MM.1S (cell line): ENCODE results near the gene CASKIN1.

Experiments used
- DNase-seq: peaks from one replicate; pipeline ENCODE4 v3.0.0-alpha.2; 2015
- H2AFZ ChIP-seq: fragments of 300-600 bp; sonication (generic); 2 replicates; pipeline ENCODE4 v1.6.0; 2016; ENCODE audit warnings: antibody characterized with exemption, low read length
- H3F3A ChIP-seq: fragments of 300-600 bp; sonication (generic); 2 replicates; pipeline ENCODE4 v1.6.1; 2016; ENCODE audit warnings: mild to moderate bottlenecking, antibody characterized with exemption, low read length, moderate library complexity, mixed read lengths; ENCODE audit not compliant: insufficient read depth
- H3K27ac ChIP-seq: fragments of 300-600 bp; sonication (generic); 2 replicates; pipeline ENCODE4 v1.5.1; 2016; ENCODE audit warnings: mild to moderate bottlenecking, low read length
- H3K27me3 ChIP-seq: fragments of 300-600 bp; sonication (generic); replicated peaks from 2 replicates; pipeline ENCODE4 v1.6.0; 2016; ENCODE audit warnings: low read length; ENCODE audit not compliant: insufficient read depth
- H3K36me3 ChIP-seq: fragments of 300-600 bp; sonication (generic); replicated peaks from 2 replicates; pipeline ENCODE4 v1.6.1; 2016; ENCODE audit warnings: mild to moderate bottlenecking, low read length, mixed read lengths; ENCODE audit not compliant: insufficient read depth
- H3K4me1 ChIP-seq: fragments of 300-600 bp; sonication (generic); 2 replicates; pipeline ENCODE4 v1.6.1; 2016; ENCODE audit warnings: low read length, mixed read lengths
- H3K4me2 ChIP-seq: fragments of 300-600 bp; sonication (generic); 2 replicates; pipeline ENCODE4 v1.6.0; 2016; ENCODE audit warnings: low read depth, low read length
- H3K4me3 ChIP-seq: fragments of 300-600 bp; sonication (generic); 2 replicates; pipeline ENCODE4 v1.5.1; 2016; ENCODE audit warnings: low read length, mixed read lengths
- H3K79me2 ChIP-seq: fragments of 300-600 bp; sonication (generic); 2 replicates; pipeline ENCODE4 v1.6.1; 2016; ENCODE audit warnings: mixed run types, low read length, mixed read lengths
- H3K9ac ChIP-seq: fragments of 300-600 bp; sonication (generic); 2 replicates; pipeline ENCODE4 v1.6.1; 2016; ENCODE audit warnings: low read length, mixed read lengths
- H3K9me2 ChIP-seq: fragments of 300-600 bp; sonication (generic); replicated peaks from 2 replicates; pipeline ENCODE4 v1.6.1; 2016; ENCODE audit warnings: mild to moderate bottlenecking, low read length, mixed read lengths; ENCODE audit not compliant: insufficient read depth
- H3K9me3 ChIP-seq: fragments of 300-600 bp; sonication (generic); replicated peaks from 2 replicates; pipeline ENCODE4 v1.6.1; 2016; ENCODE audit warnings: mild to moderate bottlenecking, low read length, mixed read lengths; ENCODE audit not compliant: insufficient read depth
- H4K20me1 ChIP-seq: fragments of 300-600 bp; sonication (generic); 2 replicates; pipeline ENCODE4 v1.6.1; 2016; ENCODE audit warnings: mild to moderate bottlenecking, low read length, moderate library complexity, mixed read lengths; ENCODE audit not compliant: insufficient read depth
- CTCF ChIP-seq: fragments of 300-600 bp; sonication (generic); IDR thresholded peaks from 2 replicates; pipeline ENCODE4 v1.5.1; 2016; ENCODE audit warnings: antibody characterized with exemption, low read length, mixed read lengths
- EZH2 ChIP-seq: fragments of 300-600 bp; sonication (generic); optimal IDR thresholded peaks from 2 replicates; pipeline ENCODE3; 2017; ENCODE audit warnings: low read depth, mild to moderate bottlenecking, antibody characterized with exemption, low read length, mixed read lengths
- EZH2phosphoT487 ChIP-seq: fragments of 300-600 bp; sonication (generic); IDR thresholded peaks from 2 replicates; pipeline ENCODE4 v1.6.1; 2018; ENCODE audit warnings: antibody characterized with exemption, low read length

The CASKIN1 gene

GRCh38 chr16:2228161-2228824 is 31.9 kb upstream of the CASKIN1 start:
- no peak overlapping the region for H2AFZ ChIP-seq
- DNase-seq = no peak
- H3K9me3 ChIP-seq = no peaks in the 10 kb centered on the region
- H3K4me3 ChIP-seq = no peak overlapping the region
- H3K79me2 ChIP-seq = peaks cover 53% of the 10 kb centered on the region
- no peaks in the 10 kb centered on the region for H3K27me3 ChIP-seq
- no peak overlapping the region for H3K9ac ChIP-seq
- TF ChIP-seq EZH2 = no peak
- H3K36me3 ChIP-seq = no peaks in the 10 kb centered on the region
- no peak overlapping the region for H3K27ac ChIP-seq
- H3F3A ChIP-seq = no peaks in the 10 kb centered on the region
- no peaks in the 10 kb centered on the region for H3K4me1 ChIP-seq
- H3K9me2 ChIP-seq = no peaks in the 10 kb centered on the region
- H3K4me2 ChIP-seq = no peak overlapping the region
- H4K20me1 ChIP-seq = no peaks in the 10 kb centered on the region

GRCh38 chr16:2226918-2227317 is 30.5 kb upstream of the CASKIN1 start:
- Histone ChIP-seq H4K20me1 (no peaks in the 10 kb centered on the region), H3K79me2 (peaks cover 53% of the 10 kb centered on the region), H3K4me3 (no peak overlapping the region), H3K27me3 (no peaks in the 10 kb centered on the region), H3K9me2 (no peaks in the 10 kb centered on the region), H3F3A (0 out of 2 replicates have a peak, but pooled peaks cover 3% of the 10 kb centered on the region), H3K4me2 (no peak overlapping the region), H3K27ac (no peak overlapping the region), H2AFZ (no peak overlapping the region), H3K36me3 (no peaks in the 10 kb centered on the region), H3K9ac (no peak overlapping the region), H3K4me1 (no peaks in the 10 kb centered on the region), H3K9me3 (no peaks in the 10 kb centered on the region)
- TF ChIP-seq EZH2 (no peak), EZH2phosphoT487 (no peak), CTCF (no peak)
- DNase-seq = no peak

GRCh38 chr16:2226245-2226793 is 29.9 kb upstream of the CASKIN1 start:
- Histone ChIP-seq H2AFZ (no peak overlapping the region), H3K79me2 (peaks cover 53% of the 10 kb centered on the region)

More at GRCh38 chr16:2226245-2226793, 29.9 kb upstream of the CASKIN1 start:
- no peak for TF ChIP-seq EZH2phosphoT487
- TF ChIP-seq EZH2 = no peak
- TF ChIP-seq CTCF = no peak
- Histone ChIP-seq H3K9ac (no peak overlapping the region), H3F3A (0 out of 2 replicates have a peak, but pooled peaks cover 3% of the 10 kb centered on the region), H3K27ac (no peak overlapping the region), H3K4me3 (no peak overlapping the region), H3K4me2 (no peak overlapping the region), H3K9me2 (no peaks in the 10 kb centered on the region), H3K4me1 (no peaks in the 10 kb centered on the region), H4K20me1 (no peaks in the 10 kb centered on the region), H3K27me3 (no peaks in the 10 kb centered on the region), H3K36me3 (no peaks in the 10 kb centered on the region), H3K9me3 (no peaks in the 10 kb centered on the region)
- DNase-seq = no peak
